ENCODE results near the gene TWIST1. TPM values are rescaled to one million over a fixed set of nuclear protein-coding genes. Genes with fewer than 3 reads are reported as not detected.

TWIST1 gene
- total RNA-seq, 1 donor from 2014 or later, result 1.8 TPM

DNA sequence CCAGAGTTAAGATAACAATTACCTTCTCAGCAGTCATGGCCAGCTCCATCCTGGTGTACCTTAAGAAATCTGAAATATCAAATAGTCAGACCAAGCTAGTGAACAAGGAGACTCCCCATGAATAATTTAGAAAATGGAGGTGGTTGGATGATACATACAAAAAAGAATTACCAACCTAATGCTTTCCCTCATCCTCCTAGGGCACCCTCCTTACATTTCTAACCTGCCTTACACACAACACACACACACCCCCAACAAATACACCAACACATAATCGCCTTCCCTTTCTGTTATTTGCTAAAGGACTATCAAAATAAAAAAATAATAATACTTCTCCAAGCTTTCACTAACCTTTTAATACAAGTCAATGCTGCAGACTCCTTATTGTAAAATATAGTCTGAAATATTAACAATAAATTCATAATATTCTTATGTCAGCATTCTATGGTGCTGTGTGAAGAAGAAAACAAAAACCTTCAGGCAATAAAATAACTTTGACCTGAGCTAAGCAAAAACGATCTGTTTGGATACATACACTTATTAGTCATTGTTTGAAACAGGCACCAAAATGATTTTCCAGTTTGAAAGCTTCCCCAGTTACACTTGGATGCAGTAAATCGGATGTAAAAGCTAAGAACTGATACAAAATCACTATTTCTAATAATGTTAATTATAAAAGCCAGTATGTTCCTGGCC is 3.4 kb downstream of the TWIST1 start:
- no peak for DNase-seq (ENCODE audit: extremely low read depth, low read depth, low spot score)

GRCh38 chr7:19113002-19113350 is 4.5 kb downstream of the TWIST1 start:
- DNase-seq (ENCODE audit: extremely low read depth, low read depth, low spot score), result no peak

GRCh38 chr7:19112274-19113001 is 5.0 kb downstream of the TWIST1 start:
- no peak for DNase-seq (ENCODE audit: extremely low read depth, low read depth, low spot score)

GRCh38 chr7:19111474-19112273 is 5.8 kb downstream of the TWIST1 start:
- DNase-seq (ENCODE audit: extremely low read depth, low read depth, low spot score), result no peak

- DNase-seq (ENCODE audit: extremely low read depth, low read depth, low spot score), result no peak
Observed at GRCh38 chr7:19110776-19111175, 6.7 kb downstream of the TWIST1 start.

DNA sequence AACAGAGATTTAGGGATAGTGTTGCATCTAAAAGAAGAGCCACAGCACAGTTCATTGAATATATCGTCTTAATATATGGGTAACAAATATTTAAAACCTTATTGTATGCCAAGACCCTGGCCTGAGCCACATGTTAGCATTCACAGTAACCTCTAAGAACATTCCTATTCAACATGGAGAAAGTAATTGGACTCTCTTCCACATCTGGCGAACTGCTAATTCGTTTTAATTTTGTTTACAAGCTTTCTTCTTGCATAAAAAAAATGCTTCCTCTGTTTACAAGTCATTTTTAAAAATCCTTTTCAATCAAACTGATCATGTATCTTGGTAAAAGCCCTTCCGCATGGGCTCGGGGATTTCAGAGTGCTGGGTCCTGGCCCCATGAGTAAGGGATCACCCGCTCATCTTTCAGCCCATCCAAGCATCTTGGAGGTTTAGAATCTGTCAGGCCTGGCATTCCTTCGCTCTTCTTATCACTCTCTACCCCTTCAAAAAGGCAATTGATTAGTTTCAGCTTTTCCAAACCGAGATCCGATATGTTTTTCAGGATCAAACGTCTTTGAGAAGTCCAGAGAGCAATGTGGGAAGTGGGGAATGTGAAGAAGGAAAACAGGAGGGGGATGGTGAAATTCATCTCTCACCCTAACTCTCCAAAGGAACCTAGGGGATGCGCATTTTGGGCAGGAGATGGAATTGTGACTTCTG is 7.3 kb downstream of the TWIST1 start:
- DNase-seq (ENCODE audit: extremely low read depth, low read depth, low spot score), result no peak

- no peak for DNase-seq (ENCODE audit: extremely low read depth, low read depth, low spot score)
Observed at GRCh38 chr7:19109000-19109946, 8.2 kb downstream of the TWIST1 start.

GRCh38 chr7:19107356-19108146 is 9.9 kb downstream of the TWIST1 start:
- no peak for DNase-seq (ENCODE audit: extremely low read depth, low read depth, low spot score)

GRCh38 chr7:19107081-19107355 is 10.4 kb downstream of the TWIST1 start:
- DNase-seq (ENCODE audit: extremely low read depth, low read depth, low spot score), result no peak

DNA sequence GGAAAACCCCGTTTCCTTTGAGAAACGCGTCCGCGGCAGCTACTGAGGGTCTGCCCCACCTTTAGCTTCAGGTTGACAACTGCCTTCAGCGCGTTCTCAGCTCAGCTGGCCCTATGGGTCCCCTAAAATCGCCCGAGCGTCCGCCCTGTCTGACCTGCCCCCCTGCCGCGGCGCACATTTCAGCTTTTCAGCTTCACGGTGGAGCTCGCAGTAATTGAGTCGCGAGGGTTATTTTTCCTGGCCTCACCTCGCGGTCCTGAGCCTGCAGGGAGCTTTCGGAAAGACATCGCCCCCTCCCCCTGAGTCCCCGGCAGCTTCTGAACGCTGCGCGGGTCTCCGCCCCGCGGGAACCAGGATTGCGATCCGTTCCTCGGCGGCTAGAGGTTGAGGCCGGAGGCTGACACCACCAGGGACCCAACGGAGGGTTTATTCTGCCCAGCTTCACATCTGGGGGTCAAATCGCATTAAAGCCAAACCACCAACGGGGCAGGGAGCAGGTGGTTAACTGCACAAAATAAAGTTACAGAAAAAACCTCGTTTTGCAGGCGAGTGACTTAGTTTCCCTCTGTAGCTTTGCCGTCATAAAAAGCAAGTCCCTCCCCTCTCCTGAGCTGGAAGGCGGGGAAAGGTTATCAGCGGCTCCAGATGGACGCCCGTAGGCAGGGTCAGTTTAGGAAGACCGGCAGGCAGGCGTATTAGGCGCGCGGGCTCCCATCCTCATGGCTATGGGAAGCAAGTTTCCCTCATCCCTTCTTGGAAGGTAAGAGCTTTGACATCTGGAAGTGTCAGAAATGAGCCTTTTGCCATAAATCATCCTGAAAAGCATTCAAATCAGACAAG is 11.0 kb downstream of the TWIST1 start:
- DNase-seq (ENCODE audit: extremely low read depth, low read depth, low spot score), result no peak

- DNase-seq (ENCODE audit: extremely low read depth, low read depth, low spot score), result no peak
Observed at GRCh38 chr7:19105546-19105945, 11.9 kb downstream of the TWIST1 start.

GRCh38 chr7:19104811-19105210 is 12.6 kb downstream of the TWIST1 start:
- DNase-seq (ENCODE audit: extremely low read depth, low read depth, low spot score), result no peak

DNA sequence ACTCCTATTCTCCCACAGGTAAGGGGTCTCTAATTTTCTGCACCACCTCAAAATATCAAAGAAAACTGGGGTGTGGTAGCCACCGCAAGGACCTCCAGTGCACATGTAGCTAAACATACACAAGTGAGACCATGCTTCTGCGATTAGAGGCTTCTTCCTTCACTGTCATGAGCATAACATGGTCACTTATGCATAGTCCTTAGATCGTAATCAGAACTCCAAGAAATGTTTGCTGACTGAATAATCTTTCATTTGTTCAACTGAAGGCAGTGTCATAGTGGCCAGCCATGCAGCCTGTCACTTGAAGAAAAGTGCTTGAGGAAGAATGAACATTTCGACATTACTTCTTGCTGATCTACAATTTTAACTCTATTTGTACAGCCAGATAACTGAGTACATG is 14.6 kb downstream of the TWIST1 start:
- no peak for DNase-seq (ENCODE audit: extremely low read depth, low read depth, low spot score)

DNA sequence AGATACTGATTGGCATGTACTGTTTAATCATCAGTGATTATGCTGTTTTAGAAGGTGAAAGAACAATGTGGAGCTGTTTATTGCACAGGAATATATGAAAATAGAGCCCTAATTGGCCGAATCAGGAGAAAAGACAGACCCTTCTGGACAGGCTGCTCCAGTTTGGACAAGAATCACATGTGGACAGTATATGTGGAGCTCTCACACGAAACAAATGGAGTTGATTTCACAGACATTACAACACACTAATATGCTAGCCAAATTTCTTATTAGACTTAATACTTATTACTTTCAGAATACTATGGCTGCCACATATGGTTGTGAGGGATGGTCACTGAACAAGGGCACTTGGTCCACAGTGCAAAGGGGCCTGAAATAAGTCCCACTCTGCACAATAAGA is 15.5 kb downstream of the TWIST1 start:
- no peak for DNase-seq (ENCODE audit: extremely low read depth, low read depth, low spot score)

DNA sequence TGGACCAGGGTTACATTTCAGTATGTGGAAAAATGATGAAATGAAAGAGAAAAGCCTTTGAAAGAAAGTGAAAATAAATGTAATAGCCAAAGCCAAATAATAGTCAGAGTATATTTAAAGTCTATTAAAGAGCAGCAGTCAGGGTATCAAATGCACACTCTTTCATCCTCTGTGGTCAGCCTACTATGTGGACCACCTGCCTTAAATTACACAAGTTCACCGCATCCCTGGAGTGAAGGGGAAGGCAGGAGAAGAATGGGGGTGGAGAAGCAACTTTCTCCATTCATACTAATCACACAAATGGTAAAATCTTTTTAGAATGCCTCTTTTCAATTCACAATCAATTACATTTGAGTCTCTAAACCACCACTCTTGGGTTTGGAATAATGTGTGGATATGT is 16.0 kb downstream of the TWIST1 start:
- no peak for DNase-seq (ENCODE audit: extremely low read depth, low read depth, low spot score)

DNA sequence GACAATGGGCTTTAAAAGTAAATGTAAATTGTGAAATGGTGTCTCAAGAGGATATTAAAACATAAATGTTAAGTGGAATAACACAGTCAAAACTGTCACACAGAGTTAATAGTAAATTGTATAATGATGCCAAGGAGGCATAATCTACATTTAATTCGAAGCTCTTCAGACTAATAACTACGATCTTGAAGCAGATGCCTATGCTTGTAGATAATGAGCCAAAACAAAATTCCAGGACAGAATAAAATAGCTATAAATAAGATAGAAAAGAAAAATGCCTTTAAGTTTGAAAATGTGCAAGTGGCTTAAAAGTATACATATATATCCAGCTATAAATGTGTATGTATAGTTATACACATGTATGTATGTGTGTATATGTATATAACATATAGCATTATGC is 17.5 kb downstream of the TWIST1 start:
- no peak for DNase-seq (ENCODE audit: extremely low read depth, low read depth, low spot score)

DNA sequence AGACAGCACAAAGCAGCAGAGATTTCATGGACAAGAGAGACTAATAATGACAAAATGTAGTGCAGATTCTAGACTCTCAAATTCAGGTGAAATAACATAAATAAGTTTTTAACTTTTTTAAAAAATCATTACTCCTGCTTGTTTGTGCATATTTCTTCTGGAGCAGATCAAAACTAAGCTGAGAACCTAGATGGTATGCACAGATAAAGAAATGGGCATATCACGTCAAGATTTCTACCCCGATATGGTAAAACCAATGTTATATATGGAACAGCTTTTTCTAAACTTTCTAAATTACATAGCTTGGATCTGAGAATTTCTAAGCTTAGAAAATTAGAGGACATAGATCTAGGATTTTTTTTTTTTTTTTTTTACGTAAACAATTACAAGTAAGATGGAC is 18.2 kb downstream of the TWIST1 start:
- no peak for DNase-seq (ENCODE audit: extremely low read depth, low read depth, low spot score)

DNA sequence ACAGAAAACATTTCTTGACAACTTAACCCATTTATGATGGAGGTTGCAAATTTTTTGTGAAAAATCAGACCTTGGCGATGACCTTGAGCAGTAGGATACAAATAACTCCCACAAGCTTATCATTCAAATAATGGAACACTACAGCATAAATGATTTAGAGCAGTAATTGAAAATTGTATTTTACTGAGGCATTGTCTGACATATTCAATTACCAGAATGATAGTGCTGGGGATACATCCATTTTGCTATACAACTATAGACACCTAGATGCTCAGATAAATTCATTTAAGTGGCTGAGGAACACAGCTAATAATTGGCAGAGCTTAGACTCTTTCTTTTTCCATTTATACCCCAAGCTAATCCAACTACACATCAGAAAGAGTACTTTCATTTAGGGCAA is 18.9 kb downstream of the TWIST1 start:
- no peak for DNase-seq (ENCODE audit: extremely low read depth, low read depth, low spot score)

Data from glomerular endothelial cell (primary cell).